CD1c-positive myeloid dendritic cell (primary cell): ENCODE data around the gene UNC5B.

Experiments
- DNase-seq: peaks from one replicate; pipeline ENCODE4 v3.0.0-alpha.2; 2016; ENCODE audit errors: extremely low spot score

UNC5B gene

GRCh38 chr10:71239946-71240795, 27.8 kb downstream of the UNC5B start:
- DNase-seq = no peak

GRCh38 chr10:71241114-71241829, 28.9 kb downstream of the UNC5B start:
- no peak for DNase-seq

GRCh38 chr10:71241830-71242621, 29.7 kb downstream of the UNC5B start:
- DNase-seq = peak; percentile 49

GRCh38 chr10:71242622-71243009, 30.2 kb downstream of the UNC5B start:
- DNase-seq = no peak

GRCh38 chr10:71243756-71244395, 31.5 kb downstream of the UNC5B start:
- peak; percentile 71 for DNase-seq

- DNase-seq = peak; percentile 76
Measured at GRCh38 chr10:71244431-71245419, 32.4 kb downstream of the UNC5B start.

- no peak for DNase-seq
Measured at GRCh38 chr10:71245420-71246325, 33.3 kb downstream of the UNC5B start.

- peak; percentile 41 for DNase-seq
Measured at GRCh38 chr10:71246591-71247413, 34.4 kb downstream of the UNC5B start.

GRCh38 chr10:71247414-71247705, 35.0 kb downstream of the UNC5B start:
- DNase-seq = no peak

GRCh38 chr10:71247804-71248203, 35.4 kb downstream of the UNC5B start:
- no peak for DNase-seq

- DNase-seq = no peak
Measured at GRCh38 chr10:71248210-71248609, 35.8 kb downstream of the UNC5B start.

GRCh38 chr10:71249996-71250395, 37.6 kb downstream of the UNC5B start:
- DNase-seq = no peak

GRCh38 chr10:71250405-71250804, 38.0 kb downstream of the UNC5B start:
- DNase-seq = no peak

- DNase-seq = no peak
Measured at GRCh38 chr10:71250842-71251241, 38.5 kb downstream of the UNC5B start.

GRCh38 chr10:71251319-71251718, 38.9 kb downstream of the UNC5B start:
- DNase-seq = no peak

GRCh38 chr10:71252220-71252619, 39.9 kb downstream of the UNC5B start:
- no peak for DNase-seq

GRCh38 chr10:71253981-71254818, 41.8 kb downstream of the UNC5B start:
- DNase-seq = no peak
